Hepatocyte (in vitro differentiated cells): ENCODE measurements around the gene HBG1.
"Not testable (repeated sequence)": the region's sequence is repeated elsewhere in the genome, so short reads cannot be mapped to it uniquely, and the experiment has no call there.

Experiments used
- CTCF ChIP-seq: fragments of 200-600 bp; sonication (generic); IDR thresholded peaks from 2 replicates; pipeline ENCODE4 v1.5.1; 2016; ENCODE audit warnings: antibody characterized with exemption, mild to moderate bottlenecking; ENCODE audit not compliant: poor library complexity
- EZH2 ChIP-seq: fragments of 200-600 bp; sonication (generic); IDR thresholded peaks from 2 replicates; pipeline ENCODE4 v1.6.1; 2016; ENCODE audit warnings: antibody characterized with exemption, mild to moderate bottlenecking, borderline replicate concordance

GRCh38 chr11:5248498-5248897 lies 1.2 kb downstream of the HBG1 start:
- not testable (repeated sequence) for TF ChIP-seq CTCF, EZH2
